ENCODE results near the gene HOMER2. TPM values are rescaled to one million over a fixed set of nuclear protein-coding genes. Genes with fewer than 3 reads are reported as not detected.

HOMER2 gene
- total and polyA plus RNA-seq, 2 experiments from 2014 or later = 10.8 to 23.9 TPM

DNA sequence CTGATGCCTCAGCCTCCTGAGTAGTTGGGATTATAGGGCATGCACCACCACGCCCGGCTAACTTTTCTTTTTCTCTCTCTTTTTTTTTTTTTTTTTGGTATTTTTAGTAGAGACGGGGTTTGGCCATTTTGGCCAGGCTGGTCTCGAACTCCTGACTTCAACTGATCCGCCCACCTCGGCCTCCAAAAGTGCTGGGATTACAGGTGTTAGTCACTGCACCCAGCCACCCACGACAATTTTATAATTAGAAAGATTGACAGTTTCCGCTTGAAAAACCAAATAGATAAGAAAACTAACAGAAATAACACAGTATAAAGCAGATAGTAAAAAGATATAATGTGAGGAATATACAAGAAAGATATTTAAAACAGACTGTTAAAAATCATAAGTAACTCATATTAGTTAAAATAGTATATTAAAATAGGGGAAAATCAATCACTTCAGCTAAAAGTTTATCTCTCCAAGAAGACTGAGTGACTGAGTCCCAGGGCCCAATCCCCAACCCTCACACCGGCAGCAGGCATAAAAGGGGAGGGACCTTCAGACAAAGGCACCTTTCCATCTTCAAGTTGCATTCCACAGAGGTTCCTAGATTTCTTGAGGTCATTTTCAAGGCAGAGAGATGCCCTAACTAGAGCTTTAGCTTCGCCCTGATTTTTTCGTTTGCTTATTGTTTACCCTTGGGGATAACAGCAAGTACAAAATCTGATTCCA, 144.4 kb downstream of the HOMER2 start:
- peak overlapping the region; percentile 85 for H2AFZ ChIP-seq
- H3K4me2 ChIP-seq = 0 out of 2 replicates have a peak overlapping the region, but pooled peaks have one; percentile 66
- H3K4me1 Mint-ChIP-seq = peaks cover 22% of the 10 kb centered on the region
- H3K27me3 Mint-ChIP-seq (ENCODE audit: insufficient read depth, low read depth, poor library complexity) = no peaks in the 10 kb centered on the region
- H3K36me3 ChIP-seq (ENCODE audit: insufficient read depth) = no peaks in the 10 kb centered on the region
- peak; percentile 59 for DNase-seq (ENCODE audit: low spot score)
- peaks cover 5% of the 10 kb centered on the region; the same call in 1 of the 2 replicates for H3F3A ChIP-seq (replicated peaks; ENCODE audit: low read depth)
- H3K4me1 ChIP-seq (ENCODE audit: insufficient read depth) = peaks cover 18% of the 10 kb centered on the region
- H3K27me3 ChIP-seq (ENCODE audit: insufficient read depth) = peaks cover 5% of the 10 kb centered on the region; the same call in 1 of the 2 replicates
- no peaks in the 10 kb centered on the region for H3K36me3 Mint-ChIP-seq (ENCODE audit: low read depth)
- H3K4me3 Mint-ChIP-seq = no peak overlapping the region
- H3K9me3 Mint-ChIP-seq = no peaks in the 10 kb centered on the region
- H3K79me2 ChIP-seq (replicated peaks; ENCODE audit: insufficient read depth) = peaks cover 7% of the 10 kb centered on the region; the same call in 1 of the 2 replicates
- no peak overlapping the region for H3K27ac ChIP-seq (ENCODE audit: low read depth)
- H3K9me2 ChIP-seq (ENCODE audit: insufficient read depth) = 0 out of 2 replicates have a peak, but pooled peaks cover 2% of the 10 kb centered on the region
- H4K20me1 ChIP-seq (replicated peaks; ENCODE audit: insufficient read depth) = peaks cover 8% of the 10 kb centered on the region; the same call in 1 of the 2 replicates
- TF ChIP-seq, protein P1, sequence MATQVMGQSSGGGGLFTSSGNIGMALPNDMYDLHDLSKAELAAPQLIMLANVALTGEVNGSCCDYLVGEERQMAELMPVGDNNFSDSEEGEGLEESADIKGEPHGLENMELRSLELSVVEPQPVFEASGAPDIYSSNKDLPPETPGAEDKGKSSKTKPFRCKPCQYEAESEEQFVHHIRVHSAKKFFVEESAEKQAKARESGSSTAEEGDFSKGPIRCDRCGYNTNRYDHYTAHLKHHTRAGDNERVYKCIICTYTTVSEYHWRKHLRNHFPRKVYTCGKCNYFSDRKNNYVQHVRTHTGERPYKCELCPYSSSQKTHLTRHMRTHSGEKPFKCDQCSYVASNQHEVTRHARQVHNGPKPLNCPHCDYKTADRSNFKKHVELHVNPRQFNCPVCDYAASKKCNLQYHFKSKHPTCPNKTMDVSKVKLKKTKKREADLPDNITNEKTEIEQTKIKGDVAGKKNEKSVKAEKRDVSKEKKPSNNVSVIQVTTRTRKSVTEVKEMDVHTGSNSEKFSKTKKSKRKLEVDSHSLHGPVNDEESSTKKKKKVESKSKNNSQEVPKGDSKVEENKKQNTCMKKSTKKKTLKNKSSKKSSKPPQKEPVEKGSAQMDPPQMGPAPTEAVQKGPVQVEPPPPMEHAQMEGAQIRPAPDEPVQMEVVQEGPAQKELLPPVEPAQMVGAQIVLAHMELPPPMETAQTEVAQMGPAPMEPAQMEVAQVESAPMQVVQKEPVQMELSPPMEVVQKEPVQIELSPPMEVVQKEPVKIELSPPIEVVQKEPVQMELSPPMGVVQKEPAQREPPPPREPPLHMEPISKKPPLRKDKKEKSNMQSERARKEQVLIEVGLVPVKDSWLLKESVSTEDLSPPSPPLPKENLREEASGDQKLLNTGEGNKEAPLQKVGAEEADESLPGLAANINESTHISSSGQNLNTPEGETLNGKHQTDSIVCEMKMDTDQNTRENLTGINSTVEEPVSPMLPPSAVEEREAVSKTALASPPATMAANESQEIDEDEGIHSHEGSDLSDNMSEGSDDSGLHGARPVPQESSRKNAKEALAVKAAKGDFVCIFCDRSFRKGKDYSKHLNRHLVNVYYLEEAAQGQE (IDR thresholded peaks at IDR 0.05; ENCODE audit: unreplicated experiment) = no peak
- TF ChIP-seq, protein P2, sequence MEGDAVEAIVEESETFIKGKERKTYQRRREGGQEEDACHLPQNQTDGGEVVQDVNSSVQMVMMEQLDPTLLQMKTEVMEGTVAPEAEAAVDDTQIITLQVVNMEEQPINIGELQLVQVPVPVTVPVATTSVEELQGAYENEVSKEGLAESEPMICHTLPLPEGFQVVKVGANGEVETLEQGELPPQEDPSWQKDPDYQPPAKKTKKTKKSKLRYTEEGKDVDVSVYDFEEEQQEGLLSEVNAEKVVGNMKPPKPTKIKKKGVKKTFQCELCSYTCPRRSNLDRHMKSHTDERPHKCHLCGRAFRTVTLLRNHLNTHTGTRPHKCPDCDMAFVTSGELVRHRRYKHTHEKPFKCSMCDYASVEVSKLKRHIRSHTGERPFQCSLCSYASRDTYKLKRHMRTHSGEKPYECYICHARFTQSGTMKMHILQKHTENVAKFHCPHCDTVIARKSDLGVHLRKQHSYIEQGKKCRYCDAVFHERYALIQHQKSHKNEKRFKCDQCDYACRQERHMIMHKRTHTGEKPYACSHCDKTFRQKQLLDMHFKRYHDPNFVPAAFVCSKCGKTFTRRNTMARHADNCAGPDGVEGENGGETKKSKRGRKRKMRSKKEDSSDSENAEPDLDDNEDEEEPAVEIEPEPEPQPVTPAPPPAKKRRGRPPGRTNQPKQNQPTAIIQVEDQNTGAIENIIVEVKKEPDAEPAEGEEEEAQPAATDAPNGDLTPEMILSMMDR (conservative IDR thresholded peaks at IDR 0.05; ENCODE audit: low read depth in 2 of 2) = no peak
- no peak for TF ChIP-seq CREB1 (CRISPR knock-in tag; IDR thresholded peaks at IDR 0.05; ENCODE audit: low read depth)
- H3K27ac Mint-ChIP-seq = no peak overlapping the region
- no peak for ATAC-seq
- H3K4me3 ChIP-seq = no peak overlapping the region

DNA sequence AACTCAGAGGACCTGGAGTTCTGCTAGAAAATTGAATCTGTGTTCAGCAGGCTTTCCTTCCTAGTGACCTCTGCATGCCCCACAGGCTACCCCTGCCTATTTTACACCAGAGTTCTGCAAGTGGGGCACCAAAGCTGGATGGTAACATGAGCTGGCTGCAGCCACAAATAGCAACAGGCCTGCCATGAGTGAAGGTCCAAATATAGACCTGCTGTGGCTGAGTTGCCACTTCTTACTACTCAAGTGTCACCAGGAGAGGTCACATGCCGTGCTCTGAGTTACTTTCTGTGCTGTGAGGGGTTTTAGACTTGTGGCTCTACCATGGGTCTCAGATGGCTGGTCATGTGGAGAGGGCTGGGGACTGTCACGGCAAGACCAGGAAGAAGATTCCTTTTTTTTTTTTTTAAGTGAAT, 146.5 kb downstream of the HOMER2 start, which contains the start of gene FSD2:
Gene FSD2 (minus strand): TSS at position 76 of the 413 bp plus-strand sequence. CDS start 18,679 bp downstream, outside the sequence.
- H3K9me2 ChIP-seq (ENCODE audit: insufficient read depth) = no peaks in the 10 kb centered on the region
- no peaks in the 10 kb centered on the region for H3K27me3 ChIP-seq (ENCODE audit: insufficient read depth)
- no peaks in the 10 kb centered on the region for H3K9me3 Mint-ChIP-seq
- no peak within 1 kb of the TSS for H3K27ac Mint-ChIP-seq
- peaks cover 5% of the 10 kb centered on the region; the same call in 1 of the 2 replicates for H3F3A ChIP-seq (replicated peaks; ENCODE audit: low read depth)
- H3K4me1 ChIP-seq (ENCODE audit: insufficient read depth) = peaks cover 11% of the 10 kb centered on the region
- ATAC-seq (no peak), DNase-seq (ENCODE audit: low spot score) (no peak)
- no peaks in the 10 kb centered on the region for H3K27me3 Mint-ChIP-seq (ENCODE audit: insufficient read depth, low read depth, poor library complexity)
- H3K36me3 ChIP-seq (ENCODE audit: insufficient read depth) = no peaks in the 10 kb centered on the region
- peaks cover 18% of the 10 kb centered on the region for H3K4me1 Mint-ChIP-seq
- H2AFZ ChIP-seq = 0 out of 2 replicates have a peak within 1 kb of the TSS, but pooled peaks have one; percentile 32
- no peak within 1 kb of the TSS for H3K27ac ChIP-seq (ENCODE audit: low read depth)
- H3K4me2 ChIP-seq = no peak within 1 kb of the TSS
- no peaks in the 10 kb centered on the region for H3K36me3 Mint-ChIP-seq (ENCODE audit: low read depth)
- no peak for TF ChIP-seq JUNB (IDR thresholded peaks at IDR 0.05; ENCODE audit: unreplicated experiment)
- no peak for TF ChIP-seq EZH2 (IDR thresholded peaks at IDR 0.05; ENCODE audit: low read depth, unreplicated experiment)
- no peak for TF ChIP-seq NANOG (IDR thresholded peaks at IDR 0.05; ENCODE audit: borderline replicate concordance)
- H4K20me1 ChIP-seq (replicated peaks; ENCODE audit: insufficient read depth) = peaks cover 4% of the 10 kb centered on the region; the same call in 1 of the 2 replicates
- H3K4me3 Mint-ChIP-seq = no peak within 1 kb of the TSS
- H3K79me2 ChIP-seq (replicated peaks; ENCODE audit: insufficient read depth) = no peaks in the 10 kb centered on the region
- H3K4me3 ChIP-seq = no peak within 1 kb of the TSS

Data from GM23338 (cell line).